Nephron (organoid): ENCODE measurements around the gene MYCBPAP.

Experiments
- H3K27ac Mint-ChIP-seq, 3 experiments: 2 replicates each; pipeline ENCODE4 v1.8.0; 2020; ENCODE audit warnings: mixed read lengths in 3 of 3, mild to moderate bottlenecking in 2 of 3, moderate library complexity in 1 of 3
- H3K27me3 Mint-ChIP-seq: 2 replicates; pipeline ENCODE4 v1.8.0; 2021; ENCODE audit warnings: low read depth, mild to moderate bottlenecking, moderate library complexity, mixed read lengths
- H3K36me3 Mint-ChIP-seq: 2 replicates; pipeline ENCODE4 v1.8.0; 2020; ENCODE audit warnings: low read depth, mixed read lengths
- H3K4me1 Mint-ChIP-seq: 2 replicates; pipeline ENCODE4 v1.8.0; 2020; ENCODE audit warnings: mixed read lengths
- H3K4me3 Mint-ChIP-seq, 3 experiments: 2 replicates each; pipeline ENCODE4 v1.8.0; 2020; ENCODE audit warnings: mild to moderate bottlenecking in 3 of 3, mixed read lengths in 3 of 3, moderate library complexity in 2 of 3
- H3K9me3 Mint-ChIP-seq: 2 replicates; pipeline ENCODE4 v1.8.0; 2020; ENCODE audit warnings: mixed read lengths
- CTCF ChIP-seq, 3 experiments: fragments of 200-600 bp; sonication (generic); IDR thresholded peaks; one replicate each; pipeline ENCODE4 v1.5.0; 2021; ENCODE audit warnings: antibody characterized with exemption in 3 of 3; ENCODE audit not compliant: unreplicated experiment in 3 of 3

Gene MYCBPAP

DNA sequence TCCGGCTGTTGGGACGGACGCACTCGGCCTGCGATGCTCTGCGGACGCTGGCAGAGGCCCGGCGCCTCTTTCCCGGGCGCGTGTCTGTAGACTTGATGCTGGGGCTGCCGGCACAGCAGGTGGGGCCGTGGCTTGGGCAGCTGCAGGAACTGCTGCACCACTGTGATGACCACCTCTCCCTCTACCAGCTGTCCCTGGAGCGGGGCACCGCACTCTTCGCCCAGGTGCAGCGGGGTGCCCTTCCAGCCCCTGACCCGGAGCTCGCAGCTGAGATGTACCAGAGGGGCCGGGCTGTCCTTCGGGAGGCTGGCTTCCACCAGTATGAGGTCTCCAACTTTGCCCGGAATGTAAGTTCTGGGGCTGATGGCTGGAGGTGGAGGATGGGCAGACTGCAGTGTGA, 26.1 kb upstream of the MYCBPAP start:
- Mint-ChIP-seq H3K9me3 (no peaks in the 10 kb centered on the region), H3K27ac (peak overlapping the region in 2 of 3 experiments; percentile 32 to 53), H3K36me3 (peaks cover 24% of the 10 kb centered on the region), H3K4me3 (peak overlapping the region in 2 of 3 experiments; percentile 58 to 65), H3K4me1 (peaks cover 19% of the 10 kb centered on the region), H3K27me3 (peaks cover 6% of the 10 kb centered on the region)
- TF ChIP-seq CTCF (IDR thresholded peaks at IDR 0.05; ENCODE audit: unreplicated experiment in 3 of 3), result no peak

GRCh38 chr17:50482516-50482915, 25.7 kb upstream of the MYCBPAP start:
- Mint-ChIP-seq H3K27me3 (peaks cover 5% of the 10 kb centered on the region), H3K27ac (peak overlapping the region in 2 of 3 experiments; percentile 32 to 53), H3K4me1 (peaks cover 19% of the 10 kb centered on the region), H3K9me3 (no peaks in the 10 kb centered on the region), H3K36me3 (peaks cover 24% of the 10 kb centered on the region), H3K4me3 (peak overlapping the region; percentile 21 to 65 (median 58))
- TF ChIP-seq CTCF (IDR thresholded peaks at IDR 0.05; ENCODE audit: unreplicated experiment in 3 of 3), result peak; percentile 82 to 83 (median 82)

DNA sequence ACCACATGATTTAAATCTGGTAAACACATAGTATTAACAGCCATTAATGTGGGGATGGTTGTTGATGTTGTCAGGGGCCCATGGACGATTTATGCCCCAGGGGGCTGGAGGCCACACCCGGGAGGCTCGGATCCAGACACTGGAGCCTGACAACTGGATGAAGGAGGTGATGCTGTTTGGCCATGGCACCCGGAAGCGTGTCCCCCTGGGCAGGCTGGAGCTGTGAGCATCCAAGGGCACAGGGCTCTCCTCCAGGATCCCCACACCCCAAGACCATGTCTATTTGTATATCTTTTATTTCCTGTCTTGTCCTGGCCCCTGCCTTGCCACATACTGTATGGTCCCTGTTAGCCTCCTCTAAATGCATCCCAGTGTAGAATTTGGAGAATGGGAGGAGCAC, 25.0 kb upstream of the MYCBPAP start:
- Mint-ChIP-seq H3K4me3 (no peak overlapping the region), H3K4me1 (peaks cover 14% of the 10 kb centered on the region), H3K9me3 (no peaks in the 10 kb centered on the region), H3K36me3 (peaks cover 24% of the 10 kb centered on the region), H3K27ac (no peak overlapping the region), H3K27me3 (peaks cover under 1% of the 10 kb centered on the region)
- no peak for TF ChIP-seq CTCF (IDR thresholded peaks at IDR 0.05; ENCODE audit: unreplicated experiment in 3 of 3)

GRCh38 chr17:50484386-50485155, 23.7 kb upstream of the MYCBPAP start:
- Mint-ChIP-seq H3K4me1 (peaks cover 8% of the 10 kb centered on the region), H3K9me3 (no peaks in the 10 kb centered on the region), H3K36me3 (peaks cover 24% of the 10 kb centered on the region), H3K27me3 (no peaks in the 10 kb centered on the region), H3K27ac (no peak overlapping the region), H3K4me3 (no peak overlapping the region)
- no peak for TF ChIP-seq CTCF (IDR thresholded peaks at IDR 0.05; ENCODE audit: unreplicated experiment in 3 of 3)

DNA sequence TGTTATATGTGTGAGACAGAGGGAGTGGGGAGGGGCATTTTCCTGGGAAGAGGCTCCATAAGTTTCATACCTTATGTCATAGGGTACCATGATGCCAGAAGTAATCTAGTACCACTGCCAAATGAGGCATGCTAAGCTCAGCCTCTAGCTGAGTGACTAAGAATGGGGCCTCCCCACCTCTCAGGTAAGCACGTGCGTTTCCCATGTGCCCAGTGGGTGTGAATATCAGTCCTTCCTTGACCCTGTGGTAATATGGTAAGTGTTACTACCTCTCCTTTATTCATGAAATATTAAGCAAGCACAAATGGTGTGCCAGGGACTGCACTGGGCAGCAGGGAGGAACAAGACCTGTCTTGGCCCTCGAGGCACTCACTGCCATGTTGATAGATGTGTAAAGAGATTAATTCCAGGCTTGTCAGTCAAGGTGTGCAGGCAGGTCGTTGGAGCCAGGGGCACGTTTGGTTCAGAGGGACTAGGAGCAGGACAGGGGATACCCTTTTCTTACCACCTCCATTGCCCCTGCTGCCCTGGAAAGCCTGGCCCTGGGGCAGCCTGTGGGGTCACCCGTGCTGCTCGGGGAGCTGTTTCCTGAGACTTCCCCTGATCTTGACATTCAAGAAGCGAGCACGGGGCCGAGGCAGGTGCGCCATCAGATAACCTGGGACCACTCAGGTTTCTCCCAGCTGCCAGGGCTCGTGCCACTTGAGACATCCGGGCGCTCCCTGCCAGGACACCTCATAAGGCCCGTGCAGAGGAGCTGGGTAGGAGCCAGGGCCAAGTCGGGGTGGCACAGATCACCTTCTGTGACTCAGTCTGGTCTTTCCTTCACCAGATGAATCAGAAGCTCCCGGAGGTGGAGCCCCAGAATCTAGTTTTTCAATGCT, 20.8 kb upstream of the MYCBPAP start:
- H3K27ac Mint-ChIP-seq, result no peak overlapping the region
- peaks cover 5% of the 10 kb centered on the region for H3K4me1 Mint-ChIP-seq
- H3K4me3 Mint-ChIP-seq, result no peak overlapping the region
- TF ChIP-seq CTCF (IDR thresholded peaks at IDR 0.05; ENCODE audit: unreplicated experiment in 3 of 3), result no peak
- peaks cover 22% of the 10 kb centered on the region for H3K36me3 Mint-ChIP-seq
- no peaks in the 10 kb centered on the region for H3K9me3 Mint-ChIP-seq
- no peaks in the 10 kb centered on the region for H3K27me3 Mint-ChIP-seq
